ENCODE measurements around the gene SH3PXD2A.

The SH3PXD2A gene

GRCh38 chr10:103874730-103875129 lies 19.4 kb upstream of the SH3PXD2A start:
- FAIRE-seq = no peak
- DNase-seq (ENCODE audit: insufficient read length) = no peak
- no peak for TF ChIP-seq POLR2A (IDR thresholded peaks at IDR 0.05; ENCODE audit: low read depth, low read length)
- TF ChIP-seq TAF1 (IDR thresholded peaks at IDR 0.05; ENCODE audit: borderline replicate concordance, low read depth, low read length) = no peak
- TF ChIP-seq POLR2AphosphoS5 (IDR thresholded peaks at IDR 0.05; ENCODE audit: low read depth, low read length) = no peak

- FAIRE-seq = no peak
- TF ChIP-seq TAF1 (IDR thresholded peaks at IDR 0.05; ENCODE audit: borderline replicate concordance, low read depth, low read length) (no peak), POLR2AphosphoS5 (IDR thresholded peaks at IDR 0.05; ENCODE audit: low read depth, low read length) (no peak), POLR2A (IDR thresholded peaks at IDR 0.05; ENCODE audit: low read depth, low read length) (no peak)
- DNase-seq (ENCODE audit: insufficient read length) = no peak
Measured at GRCh38 chr10:103872137-103872931, 17.0 kb upstream of the SH3PXD2A start.

- no peak for DNase-seq (ENCODE audit: insufficient read length)
- no peak for FAIRE-seq
- TF ChIP-seq POLR2A (IDR thresholded peaks at IDR 0.05; ENCODE audit: low read depth, low read length) = no peak
- TF ChIP-seq POLR2AphosphoS5 (IDR thresholded peaks at IDR 0.05; ENCODE audit: low read depth, low read length) = no peak
- TF ChIP-seq TAF1 (IDR thresholded peaks at IDR 0.05; ENCODE audit: borderline replicate concordance, low read depth, low read length) = no peak
Measured at GRCh38 chr10:103871006-103871405, 15.6 kb upstream of the SH3PXD2A start.

DNA sequence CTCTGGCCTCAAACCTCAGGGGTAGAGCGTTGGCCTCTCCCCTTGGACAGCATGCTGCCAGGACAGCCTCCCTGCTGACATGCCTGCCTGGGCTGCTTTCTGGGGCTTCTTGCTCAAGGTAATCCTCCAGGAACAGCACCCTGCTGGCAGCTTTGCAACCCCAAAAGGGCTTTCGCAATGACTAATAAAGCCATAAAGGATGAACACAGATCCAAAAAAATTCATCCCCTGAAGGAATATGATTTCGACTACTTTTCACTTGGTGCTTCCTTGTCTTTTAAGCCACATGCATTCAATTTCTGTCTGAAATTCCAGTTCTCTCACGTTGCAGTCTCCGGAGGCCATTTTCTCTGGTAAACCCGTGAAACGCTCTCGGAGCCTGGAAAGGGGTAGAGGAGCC lies 15.1 kb upstream of the SH3PXD2A start:
- no peak for DNase-seq (ENCODE audit: insufficient read length)
- TF ChIP-seq TAF1 (IDR thresholded peaks at IDR 0.05; ENCODE audit: borderline replicate concordance, low read depth, low read length) (no peak), POLR2A (IDR thresholded peaks at IDR 0.05; ENCODE audit: low read depth, low read length) (no peak), POLR2AphosphoS5 (IDR thresholded peaks at IDR 0.05; ENCODE audit: low read depth, low read length) (no peak)
- FAIRE-seq = no peak

GRCh38 chr10:103869336-103869735 lies 14.0 kb upstream of the SH3PXD2A start:
- FAIRE-seq (no peak), DNase-seq (ENCODE audit: insufficient read length) (no peak)
- TF ChIP-seq POLR2AphosphoS5 (IDR thresholded peaks at IDR 0.05; ENCODE audit: low read depth, low read length) (no peak), POLR2A (IDR thresholded peaks at IDR 0.05; ENCODE audit: low read depth, low read length) (no peak), TAF1 (IDR thresholded peaks at IDR 0.05; ENCODE audit: borderline replicate concordance, low read depth, low read length) (no peak)

- FAIRE-seq = no peak
- TF ChIP-seq TAF1 (IDR thresholded peaks at IDR 0.05; ENCODE audit: borderline replicate concordance, low read depth, low read length) (no peak), POLR2A (IDR thresholded peaks at IDR 0.05; ENCODE audit: low read depth, low read length) (no peak), POLR2AphosphoS5 (IDR thresholded peaks at IDR 0.05; ENCODE audit: low read depth, low read length) (no peak)
Measured at GRCh38 chr10:103868200-103868599, 12.8 kb upstream of the SH3PXD2A start.

GRCh38 chr10:103861505-103861904 lies 6.1 kb upstream of the SH3PXD2A start:
- FAIRE-seq (no peak), DNase-seq (ENCODE audit: insufficient read length) (no peak)
- TF ChIP-seq TAF1 (IDR thresholded peaks at IDR 0.05; ENCODE audit: borderline replicate concordance, low read depth, low read length) (no peak), POLR2A (IDR thresholded peaks at IDR 0.05; ENCODE audit: low read depth, low read length) (no peak), POLR2AphosphoS5 (IDR thresholded peaks at IDR 0.05; ENCODE audit: low read depth, low read length) (no peak)

More at GRCh38 chr10:103868200-103868599, 12.8 kb upstream of the SH3PXD2A start:
- no peak for DNase-seq (ENCODE audit: insufficient read length)

DNA sequence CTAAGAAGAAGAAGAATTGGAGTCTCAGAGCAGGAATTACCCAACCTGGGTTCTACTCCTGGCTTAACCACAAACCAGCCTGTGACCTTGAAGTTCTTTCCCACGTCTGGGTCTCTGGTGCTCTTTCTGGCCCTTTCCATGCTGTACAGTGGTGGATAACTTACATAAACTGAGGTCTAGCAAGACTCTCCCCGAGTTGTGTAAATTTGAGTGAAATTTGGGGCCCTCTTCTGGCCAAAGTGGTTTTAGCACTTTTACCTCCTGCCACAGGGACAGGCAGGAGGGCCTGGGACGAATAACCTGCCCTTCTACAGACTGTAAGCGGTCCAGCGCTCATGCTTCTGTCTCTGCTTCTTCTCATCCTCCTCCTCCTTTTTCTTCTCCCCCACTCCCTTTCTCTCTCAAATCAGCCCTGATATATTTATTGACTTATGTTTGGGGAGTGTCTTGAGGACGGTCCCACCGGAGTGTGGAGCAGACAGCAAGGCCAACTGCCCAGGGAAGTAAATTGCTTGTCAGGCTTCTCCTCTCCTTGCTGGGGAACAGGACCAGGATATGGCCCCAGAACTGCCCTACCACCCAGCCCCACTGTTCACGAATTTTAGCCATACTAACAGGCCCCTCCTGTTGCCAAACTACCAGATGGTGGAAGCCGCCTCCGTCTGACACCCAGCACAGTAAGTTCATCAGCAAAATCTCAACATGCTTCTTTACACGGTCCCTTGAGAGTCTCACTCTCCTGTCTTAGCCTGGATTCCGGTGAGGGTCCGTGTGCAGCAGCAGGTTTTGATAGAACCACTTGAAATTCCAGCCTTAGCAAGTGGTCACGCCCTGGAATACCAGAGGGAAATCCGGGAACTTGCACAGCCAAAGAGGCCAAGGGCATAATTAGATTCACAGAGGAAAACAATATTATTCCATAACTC lies 4.0 kb upstream of the SH3PXD2A start:
- no peak for TF ChIP-seq POLR2AphosphoS5 (IDR thresholded peaks at IDR 0.05; ENCODE audit: low read depth, low read length)
- no peak for TF ChIP-seq POLR2A (IDR thresholded peaks at IDR 0.05; ENCODE audit: low read depth, low read length)
- no peak for TF ChIP-seq TAF1 (IDR thresholded peaks at IDR 0.05; ENCODE audit: borderline replicate concordance, low read depth, low read length)
- no peak for DNase-seq (ENCODE audit: insufficient read length)
- FAIRE-seq = peak; percentile 82

- TF ChIP-seq POLR2AphosphoS5 (IDR thresholded peaks at IDR 0.05; ENCODE audit: low read depth, low read length) (no peak), TAF1 (IDR thresholded peaks at IDR 0.05; ENCODE audit: borderline replicate concordance, low read depth, low read length) (no peak), POLR2A (IDR thresholded peaks at IDR 0.05; ENCODE audit: low read depth, low read length) (no peak)
- no peak for FAIRE-seq
- no peak for DNase-seq (ENCODE audit: insufficient read length)
Measured at GRCh38 chr10:103858360-103858759, 3.0 kb upstream of the SH3PXD2A start.

DNA sequence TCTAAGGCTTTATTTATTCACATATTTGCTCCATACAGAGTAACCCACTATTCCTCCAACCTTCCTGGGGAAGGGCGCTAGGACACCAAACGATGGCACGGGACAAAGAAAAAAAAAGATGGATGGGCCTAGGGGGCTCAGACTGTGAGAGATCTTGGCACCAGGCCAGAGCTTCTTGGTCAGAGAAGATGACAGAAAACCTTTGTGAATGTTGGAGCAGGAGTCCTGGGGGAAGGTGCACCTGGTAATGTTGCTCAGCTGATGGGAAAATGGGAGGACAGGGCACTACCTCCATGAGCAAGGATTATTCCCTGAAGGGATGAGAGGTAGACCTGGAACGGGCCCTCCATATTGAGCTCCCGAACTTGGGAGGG lies 1.4 kb upstream of the SH3PXD2A start:
- no peak for DNase-seq (ENCODE audit: insufficient read length)
- no peak for TF ChIP-seq TAF1 (IDR thresholded peaks at IDR 0.05; ENCODE audit: borderline replicate concordance, low read depth, low read length)
- TF ChIP-seq POLR2AphosphoS5 (IDR thresholded peaks at IDR 0.05; ENCODE audit: low read depth, low read length) = no peak
- TF ChIP-seq POLR2A (IDR thresholded peaks at IDR 0.05; ENCODE audit: low read depth, low read length) = no peak
- FAIRE-seq = no peak
